ENCODE measurements around the gene INPP5J. TPM values are rescaled to one million over a fixed set of nuclear protein-coding genes. Genes with fewer than 3 reads are reported as not detected.

Gene INPP5J
- total RNA-seq, 1 experiment from 2014 or later: 4.6 TPM

DNA sequence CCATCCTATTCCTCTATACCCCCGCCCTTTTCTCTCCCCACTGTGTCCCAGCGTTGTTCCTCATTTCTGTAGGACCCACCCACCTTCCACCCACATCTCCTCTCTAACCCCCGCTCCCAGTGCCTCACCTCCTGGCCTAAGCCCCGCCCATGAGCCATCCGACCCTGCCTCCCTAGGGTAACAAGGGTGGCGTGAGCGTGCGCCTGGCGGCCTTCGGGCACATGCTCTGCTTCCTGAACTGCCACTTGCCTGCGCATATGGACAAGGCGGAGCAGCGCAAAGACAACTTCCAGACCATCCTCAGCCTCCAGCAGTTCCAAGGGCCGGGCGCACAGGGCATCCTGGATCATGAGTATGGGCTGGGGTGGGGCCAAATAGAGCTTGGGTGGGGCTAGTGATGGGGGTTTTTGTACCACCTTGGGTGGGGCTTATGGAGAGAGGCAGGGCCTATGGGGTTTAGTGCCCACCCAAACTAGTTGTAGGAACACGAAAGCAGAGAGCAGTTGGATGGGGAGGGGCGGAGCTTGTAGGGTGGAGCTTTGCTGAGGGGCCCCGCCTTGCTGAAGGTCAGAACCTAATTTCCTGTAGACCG lies 4.5 kb downstream of the INPP5J start:
- Histone ChIP-seq H3K9me3 (ENCODE audit: low read depth, low read length, poor library complexity, severe bottlenecking) (no peaks in the 10 kb centered on the region), H3K36me3 (ENCODE audit: insufficient read depth, low read length, poor library complexity, severe bottlenecking) (no peaks in the 10 kb centered on the region), H3K4me1 (ENCODE audit: insufficient read depth, low read length, poor library complexity, severe bottlenecking) (peaks cover 9% of the 10 kb centered on the region), H3K27me3 (replicated peaks; ENCODE audit: insufficient read depth, low read depth, low read length, poor library complexity) (no peaks in the 10 kb centered on the region), H3K27ac (ENCODE audit: low read depth, low read length, poor library complexity, severe bottlenecking) (no peak overlapping the region), H3K4me3 (ENCODE audit: low read depth, low read length, poor library complexity, severe bottlenecking) (no peak overlapping the region)
- no peak for DNase-seq (ENCODE audit: low spot score)
- BruUV-seq (replicated peaks): no TSS peak
- CTCF ChIA-PET: no interaction called here
- intact Hi-C loops (cut with micrococcal nuclease; ENCODE audit: unreplicated experiment): no loop called here
- no peak for TF ChIP-seq EZH2 (IDR thresholded peaks at IDR 0.05; ENCODE audit: borderline replicate concordance, low read depth, low read length, poor library complexity, severe bottlenecking)
- TF ChIP-seq, protein P1, sequence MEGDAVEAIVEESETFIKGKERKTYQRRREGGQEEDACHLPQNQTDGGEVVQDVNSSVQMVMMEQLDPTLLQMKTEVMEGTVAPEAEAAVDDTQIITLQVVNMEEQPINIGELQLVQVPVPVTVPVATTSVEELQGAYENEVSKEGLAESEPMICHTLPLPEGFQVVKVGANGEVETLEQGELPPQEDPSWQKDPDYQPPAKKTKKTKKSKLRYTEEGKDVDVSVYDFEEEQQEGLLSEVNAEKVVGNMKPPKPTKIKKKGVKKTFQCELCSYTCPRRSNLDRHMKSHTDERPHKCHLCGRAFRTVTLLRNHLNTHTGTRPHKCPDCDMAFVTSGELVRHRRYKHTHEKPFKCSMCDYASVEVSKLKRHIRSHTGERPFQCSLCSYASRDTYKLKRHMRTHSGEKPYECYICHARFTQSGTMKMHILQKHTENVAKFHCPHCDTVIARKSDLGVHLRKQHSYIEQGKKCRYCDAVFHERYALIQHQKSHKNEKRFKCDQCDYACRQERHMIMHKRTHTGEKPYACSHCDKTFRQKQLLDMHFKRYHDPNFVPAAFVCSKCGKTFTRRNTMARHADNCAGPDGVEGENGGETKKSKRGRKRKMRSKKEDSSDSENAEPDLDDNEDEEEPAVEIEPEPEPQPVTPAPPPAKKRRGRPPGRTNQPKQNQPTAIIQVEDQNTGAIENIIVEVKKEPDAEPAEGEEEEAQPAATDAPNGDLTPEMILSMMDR (conservative IDR thresholded peaks at IDR 0.05; ENCODE audit: low read depth, low read length): no peak
- POLR2A ChIA-PET (ENCODE audit: low non-redundant PET): no interaction called here

DNA sequence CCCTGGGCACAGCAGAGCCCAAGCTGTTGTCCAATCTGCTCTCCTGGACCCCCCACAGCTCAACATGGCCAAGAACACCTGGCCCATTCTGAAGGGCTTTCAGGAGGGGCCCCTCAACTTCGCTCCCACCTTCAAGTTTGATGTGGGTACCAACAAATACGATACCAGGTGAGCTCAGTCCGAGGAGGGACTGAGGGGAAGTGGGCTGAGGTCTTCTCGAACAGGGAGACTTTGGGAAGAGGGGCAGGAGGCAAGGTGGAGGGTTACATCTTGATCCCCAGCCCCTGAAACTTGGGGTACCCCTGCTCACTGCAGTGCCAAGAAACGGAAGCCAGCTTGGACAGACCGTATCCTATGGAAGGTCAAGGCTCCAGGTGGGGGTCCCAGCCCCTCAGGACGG lies 5.4 kb downstream of the INPP5J start:
- BruUV-seq (replicated peaks): no TSS peak
- TF ChIP-seq, protein P1 (conservative IDR thresholded peaks at IDR 0.05; ENCODE audit: low read depth, low read length): no peak
- TF ChIP-seq EZH2 (IDR thresholded peaks at IDR 0.05; ENCODE audit: borderline replicate concordance, low read depth, low read length, poor library complexity, severe bottlenecking): no peak
- no peak for DNase-seq (ENCODE audit: low spot score)
- Histone ChIP-seq H3K4me1 (ENCODE audit: insufficient read depth, low read length, poor library complexity, severe bottlenecking) (peaks cover 3% of the 10 kb centered on the region), H3K9me3 (ENCODE audit: low read depth, low read length, poor library complexity, severe bottlenecking) (no peaks in the 10 kb centered on the region), H3K27me3 (replicated peaks; ENCODE audit: insufficient read depth, low read depth, low read length, poor library complexity) (no peaks in the 10 kb centered on the region), H3K27ac (ENCODE audit: low read depth, low read length, poor library complexity, severe bottlenecking) (no peak overlapping the region), H3K36me3 (ENCODE audit: insufficient read depth, low read length, poor library complexity, severe bottlenecking) (peaks cover 4% of the 10 kb centered on the region), H3K4me3 (ENCODE audit: low read depth, low read length, poor library complexity, severe bottlenecking) (no peak overlapping the region)
- intact Hi-C loops (cut with micrococcal nuclease; ENCODE audit: unreplicated experiment): no loop called here
- ChIA-PET POLR2A (ENCODE audit: low non-redundant PET) (no interaction called here), CTCF (no interaction called here)

DNA sequence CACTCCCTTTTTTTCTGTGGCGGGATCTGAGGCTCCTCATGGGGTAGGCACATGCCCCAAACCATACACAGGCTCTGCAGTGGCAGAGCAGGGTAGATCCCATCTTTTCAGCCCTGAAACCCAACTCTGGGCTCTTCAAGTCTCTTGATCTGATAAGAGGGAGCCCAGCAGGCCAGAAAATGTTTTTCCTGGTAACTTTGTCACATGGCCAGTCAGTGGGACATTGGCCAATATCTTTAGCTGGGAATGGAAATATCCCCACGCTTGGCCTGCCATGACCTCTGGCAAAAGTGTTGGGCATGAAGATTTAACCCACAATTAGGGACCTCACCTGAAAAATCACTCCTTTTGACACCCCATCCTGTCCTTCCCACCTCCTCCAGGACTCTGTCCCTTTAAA lies 8.1 kb downstream of the INPP5J start:
- no peak overlapping the region for H3K27ac ChIP-seq (ENCODE audit: low read depth, low read length, poor library complexity, severe bottlenecking)
- intact Hi-C loops (cut with micrococcal nuclease; ENCODE audit: unreplicated experiment): no loop called here
- BruUV-seq (replicated peaks): no TSS peak
- DNase-seq (ENCODE audit: low spot score): no peak
- TF ChIP-seq, protein P1 (conservative IDR thresholded peaks at IDR 0.05; ENCODE audit: low read depth, low read length): no peak
- H3K4me3 ChIP-seq (ENCODE audit: low read depth, low read length, poor library complexity, severe bottlenecking): no peak overlapping the region
- H3K27me3 ChIP-seq (replicated peaks; ENCODE audit: insufficient read depth, low read depth, low read length, poor library complexity): no peaks in the 10 kb centered on the region
- no peaks in the 10 kb centered on the region for H3K4me1 ChIP-seq (ENCODE audit: insufficient read depth, low read length, poor library complexity, severe bottlenecking)
- ChIA-PET CTCF (no interaction called here), POLR2A (ENCODE audit: low non-redundant PET) (no interaction called here)
- no peaks in the 10 kb centered on the region for H3K9me3 ChIP-seq (ENCODE audit: low read depth, low read length, poor library complexity, severe bottlenecking)
- H3K36me3 ChIP-seq (ENCODE audit: insufficient read depth, low read length, poor library complexity, severe bottlenecking): peaks cover 29% of the 10 kb centered on the region

Measured in A673 (cell line).